ENCODE measurements around the gene USP36. TPM values are rescaled to one million over a fixed set of nuclear protein-coding genes. Genes with fewer than 3 reads are reported as not detected.

The USP36 gene
- total RNA-seq, 1 experiment from 2014 or later, result 79.5 TPM

DNA sequence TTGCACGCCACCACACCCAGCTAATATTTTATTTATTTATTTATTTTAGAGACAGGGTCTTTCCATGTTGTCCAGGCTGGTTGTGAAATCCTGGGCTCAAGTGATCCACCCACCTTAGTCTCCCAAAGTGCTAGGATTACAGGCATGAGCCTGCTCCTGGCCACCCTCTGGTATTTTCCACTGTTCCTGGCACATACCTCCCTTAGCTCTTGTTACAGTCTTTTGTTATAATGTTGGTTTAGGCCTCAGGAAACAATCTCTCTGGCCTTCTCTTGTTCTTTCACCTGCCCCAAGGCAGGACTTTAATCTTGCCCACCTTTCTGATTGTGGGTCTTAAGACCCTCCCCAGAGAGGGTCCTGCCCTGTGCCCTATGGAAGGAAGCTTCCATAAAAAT, 55.0 kb downstream of the USP36 start:
- TF ChIP-seq, protein P1, sequence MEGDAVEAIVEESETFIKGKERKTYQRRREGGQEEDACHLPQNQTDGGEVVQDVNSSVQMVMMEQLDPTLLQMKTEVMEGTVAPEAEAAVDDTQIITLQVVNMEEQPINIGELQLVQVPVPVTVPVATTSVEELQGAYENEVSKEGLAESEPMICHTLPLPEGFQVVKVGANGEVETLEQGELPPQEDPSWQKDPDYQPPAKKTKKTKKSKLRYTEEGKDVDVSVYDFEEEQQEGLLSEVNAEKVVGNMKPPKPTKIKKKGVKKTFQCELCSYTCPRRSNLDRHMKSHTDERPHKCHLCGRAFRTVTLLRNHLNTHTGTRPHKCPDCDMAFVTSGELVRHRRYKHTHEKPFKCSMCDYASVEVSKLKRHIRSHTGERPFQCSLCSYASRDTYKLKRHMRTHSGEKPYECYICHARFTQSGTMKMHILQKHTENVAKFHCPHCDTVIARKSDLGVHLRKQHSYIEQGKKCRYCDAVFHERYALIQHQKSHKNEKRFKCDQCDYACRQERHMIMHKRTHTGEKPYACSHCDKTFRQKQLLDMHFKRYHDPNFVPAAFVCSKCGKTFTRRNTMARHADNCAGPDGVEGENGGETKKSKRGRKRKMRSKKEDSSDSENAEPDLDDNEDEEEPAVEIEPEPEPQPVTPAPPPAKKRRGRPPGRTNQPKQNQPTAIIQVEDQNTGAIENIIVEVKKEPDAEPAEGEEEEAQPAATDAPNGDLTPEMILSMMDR (IDR thresholded peaks at IDR 0.05; ENCODE audit: unreplicated experiment), result no peak
- no peaks in the 10 kb centered on the region for H3K4me1 Mint-ChIP-seq (ENCODE audit: low read depth, unreplicated experiment)
- H3K36me3 Mint-ChIP-seq (ENCODE audit: insufficient read depth, unreplicated experiment), result peaks cover 41% of the 10 kb centered on the region
- H3K4me3 Mint-ChIP-seq (ENCODE audit: low read depth, unreplicated experiment), result no peak overlapping the region
- DNase-seq, result no peak
- BruUV-seq (replicated peaks), result no TSS peak
- H3K27me3 Mint-ChIP-seq (ENCODE audit: unreplicated experiment), result no peaks in the 10 kb centered on the region
- H3K27ac Mint-ChIP-seq (ENCODE audit: unreplicated experiment), result no peak overlapping the region
- no peaks in the 10 kb centered on the region for H3K9me3 Mint-ChIP-seq (ENCODE audit: low read depth, unreplicated experiment)
- intact Hi-C loops (cut with micrococcal nuclease; ENCODE audit: unreplicated experiment), result no loop called here
- CTCF ChIA-PET, result no interaction called here

DNA sequence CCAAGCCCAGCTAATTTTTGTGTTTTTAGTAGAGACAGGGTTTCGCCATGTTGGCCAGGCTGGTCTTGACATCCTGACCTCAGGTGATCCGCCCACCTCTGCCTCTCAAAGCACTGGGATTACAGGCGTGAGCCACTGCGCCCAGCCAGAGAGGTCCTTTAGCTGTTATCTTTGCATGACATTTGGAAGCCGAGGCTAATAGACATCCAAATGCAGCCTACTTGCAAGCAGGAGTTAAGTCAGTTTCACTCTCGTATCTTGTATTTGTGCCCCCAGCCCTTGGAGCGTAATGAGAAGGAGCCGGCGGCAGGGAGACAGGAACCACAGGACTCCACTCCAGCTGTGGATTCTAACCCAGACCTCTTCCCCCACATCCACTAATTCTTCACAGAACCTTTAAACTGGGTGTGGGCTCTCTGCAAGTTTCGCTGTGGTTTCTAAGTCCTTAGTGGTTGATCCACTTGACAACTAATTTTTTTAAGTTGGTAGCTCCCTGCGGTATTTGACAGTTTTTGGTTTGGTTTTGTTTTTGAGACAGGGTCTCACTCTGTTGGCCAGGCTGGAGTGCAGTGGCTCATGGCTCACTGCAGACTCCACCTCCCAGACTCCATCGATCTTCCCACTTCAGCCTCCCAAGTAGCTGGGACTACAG, 55.5 kb downstream of the USP36 start:
- intact Hi-C loops (cut with micrococcal nuclease; ENCODE audit: unreplicated experiment), result no loop called here
- no peak for DNase-seq
- Mint-ChIP-seq H3K27me3 (ENCODE audit: unreplicated experiment) (no peaks in the 10 kb centered on the region), H3K4me3 (ENCODE audit: low read depth, unreplicated experiment) (no peak overlapping the region), H3K27ac (ENCODE audit: unreplicated experiment) (no peak overlapping the region), H3K4me1 (ENCODE audit: low read depth, unreplicated experiment) (peaks cover 2% of the 10 kb centered on the region), H3K36me3 (ENCODE audit: insufficient read depth, unreplicated experiment) (peaks cover 38% of the 10 kb centered on the region), H3K9me3 (ENCODE audit: low read depth, unreplicated experiment) (no peaks in the 10 kb centered on the region)
- CTCF ChIA-PET, result no interaction called here
- TF ChIP-seq, protein P1 (IDR thresholded peaks at IDR 0.05; ENCODE audit: unreplicated experiment), result no peak
- no TSS peak for BruUV-seq (replicated peaks)

DNA sequence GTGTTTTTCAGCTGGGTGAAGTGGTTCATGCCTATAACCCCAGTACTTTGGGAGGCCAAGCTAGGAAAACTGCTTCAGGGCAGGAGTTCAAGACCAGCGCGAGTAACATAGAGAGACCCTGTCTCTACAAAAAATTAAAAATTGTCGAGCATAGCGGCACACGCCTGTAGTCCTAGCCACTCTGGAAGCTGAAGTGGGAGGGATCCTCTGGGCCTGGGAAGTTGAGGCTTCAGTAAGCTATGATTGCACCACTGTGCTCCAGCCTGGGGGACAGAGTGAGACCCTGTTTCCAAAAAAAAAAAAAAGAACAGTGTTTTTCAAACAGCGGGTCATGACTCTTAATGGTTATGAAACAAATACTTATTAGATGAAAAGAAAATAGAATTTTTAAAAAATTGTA, 56.3 kb downstream of the USP36 start:
- H3K36me3 Mint-ChIP-seq (ENCODE audit: insufficient read depth, unreplicated experiment), result peaks cover 37% of the 10 kb centered on the region
- CTCF ChIA-PET, result no interaction called here
- peaks cover 9% of the 10 kb centered on the region for H3K4me1 Mint-ChIP-seq (ENCODE audit: low read depth, unreplicated experiment)
- no peaks in the 10 kb centered on the region for H3K27me3 Mint-ChIP-seq (ENCODE audit: unreplicated experiment)
- DNase-seq, result no peak
- intact Hi-C loops (cut with micrococcal nuclease; ENCODE audit: unreplicated experiment), result no loop called here
- H3K27ac Mint-ChIP-seq (ENCODE audit: unreplicated experiment), result peak overlapping the region; percentile 63
- H3K4me3 Mint-ChIP-seq (ENCODE audit: low read depth, unreplicated experiment), result peak overlapping the region; percentile 72
- H3K9me3 Mint-ChIP-seq (ENCODE audit: low read depth, unreplicated experiment), result no peaks in the 10 kb centered on the region
- TF ChIP-seq, protein P1 (IDR thresholded peaks at IDR 0.05; ENCODE audit: unreplicated experiment), result no peak
- BruUV-seq (replicated peaks), result no TSS peak

DNA sequence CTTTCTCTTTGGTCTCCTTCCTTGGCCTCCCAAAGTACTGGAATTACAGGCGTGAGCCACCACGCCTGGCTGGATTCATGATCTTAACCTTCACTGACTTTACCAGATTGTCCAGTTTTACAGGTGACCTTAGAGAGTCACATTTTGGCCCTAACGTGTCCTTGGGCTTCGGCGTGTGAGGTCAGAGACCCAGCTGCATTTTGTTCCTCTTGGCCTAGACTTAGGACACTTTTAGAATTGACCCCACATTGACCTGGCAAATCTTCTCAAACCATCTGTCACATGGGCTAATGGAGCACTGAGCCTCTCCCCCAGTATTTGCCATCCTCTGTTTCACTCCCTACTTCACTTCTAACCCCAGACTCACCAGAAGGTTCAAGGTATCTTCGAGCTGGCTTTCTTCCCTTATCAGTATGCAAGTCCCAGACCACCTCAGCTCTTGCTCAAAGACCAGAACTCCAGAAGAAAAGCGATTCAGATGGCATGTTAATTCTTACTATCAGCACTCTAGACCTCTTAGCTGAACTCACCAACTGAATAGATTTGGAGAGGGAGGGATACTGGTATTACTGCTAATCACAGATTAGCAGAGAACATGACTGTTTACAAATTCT, 56.8 kb downstream of the USP36 start:
- DNase-seq, result no peak
- Mint-ChIP-seq H3K4me1 (ENCODE audit: low read depth, unreplicated experiment) (peaks cover 9% of the 10 kb centered on the region), H3K27me3 (ENCODE audit: unreplicated experiment) (no peaks in the 10 kb centered on the region), H3K36me3 (ENCODE audit: insufficient read depth, unreplicated experiment) (peaks cover 37% of the 10 kb centered on the region), H3K9me3 (ENCODE audit: low read depth, unreplicated experiment) (no peaks in the 10 kb centered on the region), H3K4me3 (ENCODE audit: low read depth, unreplicated experiment) (peak overlapping the region; percentile 72), H3K27ac (ENCODE audit: unreplicated experiment) (peak overlapping the region; percentile 63)
- BruUV-seq (replicated peaks), result no TSS peak
- intact Hi-C loops (cut with micrococcal nuclease; ENCODE audit: unreplicated experiment), result no loop called here
- TF ChIP-seq, protein P1 (IDR thresholded peaks at IDR 0.05; ENCODE audit: unreplicated experiment), result no peak
- CTCF ChIA-PET, result no interaction called here

Measured in Calu3 (cell line).